Measurements from ENCODE around the gene GMFB. TPM values are rescaled to one million over a fixed set of nuclear protein-coding genes. Genes with fewer than 3 reads are reported as not detected.

GMFB gene
- total RNA-seq (2014; rRNA removed; shearing (Covaris generic)) (45.7 and 61.3 TPM in 2 replicates), total RNA-seq (2022) (81.7 and 82.2 TPM in 2 replicates), Bru-seq, nascent RNA (percentile 96 among the genes with signal in this experiment), BruChase-seq, experiment 1, labeled RNA remaining after a 6-hour chase (percentile 98 among the genes with signal in this experiment), BruChase-seq, experiment 2, labeled RNA remaining after a 2-hour chase (percentile 98 among the genes with signal in this experiment)
- long read RNA-seq, full-length matches to known transcripts = 114 of 150 reads
- long read RNA-seq, partial matches to known transcripts = 7 of 150 reads
- long read RNA-seq, other reads (novel, unspliced or antisense) = 29 of 150 reads

DNA sequence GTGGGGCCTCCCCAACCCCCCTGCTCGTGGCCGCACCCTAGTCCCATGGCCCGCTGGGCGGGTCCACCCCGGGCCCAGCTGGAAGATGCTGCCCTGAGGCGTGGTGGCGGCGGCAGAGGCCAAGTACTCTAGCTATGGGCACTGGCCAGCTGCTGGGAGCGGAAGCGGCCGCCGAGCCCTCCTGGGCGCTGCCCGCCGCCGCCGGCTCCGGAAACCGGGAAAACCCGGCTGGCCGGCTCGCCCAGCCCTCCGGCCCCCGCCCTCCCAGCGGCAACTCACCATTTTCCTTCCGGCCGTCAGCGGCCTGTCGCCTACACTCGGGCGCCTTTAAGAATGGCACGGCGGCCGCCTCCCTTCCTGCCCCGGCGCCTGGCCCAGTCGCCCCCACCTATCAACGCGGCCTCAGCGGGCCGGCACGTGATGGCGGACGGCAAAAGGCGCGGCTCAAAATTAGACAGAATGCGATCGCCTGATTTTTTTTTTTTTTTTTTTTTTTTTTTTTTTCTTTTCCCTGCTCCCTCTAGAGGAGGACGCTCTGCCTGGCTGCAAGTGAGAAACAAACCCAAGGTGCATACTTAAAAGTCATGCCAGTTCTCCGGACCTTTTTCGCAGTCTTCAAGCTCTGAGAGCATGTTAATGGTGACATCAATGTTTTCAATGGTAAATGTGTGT, at the start of gene GMFB:
TSS of gene GMFB (minus strand) at position 335 of the 672 bp plus-strand sequence. CDS start at position 282, 53 bp downstream.
- ChIA-PET POLR2A (interaction anchor here (0.6 to 9.3 kb wide), 7 partner anchors 8 to 1733 kb away, joined by 3 to 75 read pairs (median 4); partner anchors contain the start of gene CGRRF1), CTCF (ENCODE audit: unreplicated experiment) (interaction anchor here (1.0 to 1.7 kb wide), 2 partner anchors 21 to 47 kb away, joined by 3 read pairs; partner anchors contain the start of gene CGRRF1)
- Histone ChIP-seq H3K9me3 (ENCODE audit: low read length) (no peaks in the 10 kb centered on the region), H3K9me2 (ENCODE audit: insufficient read depth, low read length) (no peaks in the 10 kb centered on the region), H3K4me3 (ENCODE audit: low read depth, low read length, poor library complexity, severe bottlenecking) (peak within 1 kb of the TSS; percentile 87), H3K4me1 (ENCODE audit: insufficient read depth, low read length, poor library complexity, severe bottlenecking) (peaks cover 52% of the 10 kb centered on the region), H4K20me1 (ENCODE audit: insufficient read depth, low read length) (0 out of 2 replicates have a peak, but pooled peaks cover 4% of the 10 kb centered on the region), H3K4me2 (ENCODE audit: low read length) (peak within 1 kb of the TSS; percentile 90), H3K27ac (ENCODE audit: low read depth, low read length, poor library complexity, severe bottlenecking) (peak within 1 kb of the TSS; percentile 65), H2AFZ (ENCODE audit: low read length) (peak within 1 kb of the TSS; percentile 97), H3K79me2 (ENCODE audit: insufficient read depth, low read depth, low read length) (peaks cover 56% of the 10 kb centered on the region), H3K36me3 (ENCODE audit: insufficient read depth, low read length) (0 out of 2 replicates have a peak, but pooled peaks cover 5% of the 10 kb centered on the region)
- no TSS peak for BruUV-seq (replicated peaks)
- peak; percentile 93 for DNase-seq (ENCODE audit: low spot score)
- TF ChIP-seq EZH2phosphoT487 (IDR thresholded peaks at IDR 0.05; ENCODE audit: borderline replicate concordance, low read depth, low read length) = no peak
- TF ChIP-seq CTCF (conservative IDR thresholded peaks at IDR 0.05; ENCODE audit: low read length) = peak; percentile 62
- intact Hi-C loops (cut with micrococcal nuclease; ENCODE audit: unreplicated experiment) = loop anchor here (2.0 kb wide), 1 partner anchor 92 kb away; the partner anchor contains the start of gene CDKN3

DNA sequence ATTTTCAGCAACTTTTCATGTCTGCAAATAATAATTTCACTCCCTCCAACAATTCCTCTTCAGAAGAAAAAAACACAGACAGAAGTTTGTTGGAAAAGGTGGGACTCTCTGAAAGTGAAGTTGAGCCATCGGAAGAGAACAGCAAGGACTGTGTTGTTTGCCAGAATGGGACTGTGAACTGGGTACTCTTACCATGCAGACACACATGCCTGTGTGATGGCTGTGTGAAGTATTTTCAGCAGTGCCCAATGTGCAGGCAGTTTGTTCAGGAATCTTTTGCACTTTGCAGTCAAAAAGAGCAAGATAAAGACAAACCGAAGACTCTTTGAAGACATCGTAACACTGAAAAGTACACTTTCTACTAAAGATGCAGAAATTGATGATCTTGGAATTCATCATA, 49.3 kb upstream of the GMFB start:
- peaks cover 3% of the 10 kb centered on the region for H3K4me1 ChIP-seq (ENCODE audit: insufficient read depth, low read length, poor library complexity, severe bottlenecking)
- H2AFZ ChIP-seq (ENCODE audit: low read length) = no peak overlapping the region
- H3K36me3 ChIP-seq (ENCODE audit: insufficient read depth, low read length) = peaks cover 7% of the 10 kb centered on the region; the same call in 1 of the 2 replicates
- DNase-seq (ENCODE audit: low spot score) = no peak
- no peaks in the 10 kb centered on the region for H3K79me2 ChIP-seq (ENCODE audit: insufficient read depth, low read depth, low read length)
- H3K4me2 ChIP-seq (ENCODE audit: low read length) = no peak overlapping the region
- BruUV-seq (replicated peaks) = no TSS peak
- H3K9me2 ChIP-seq (ENCODE audit: insufficient read depth, low read length) = no peaks in the 10 kb centered on the region
- POLR2A ChIA-PET = no interaction called here
- H3K4me3 ChIP-seq (ENCODE audit: low read depth, low read length, poor library complexity, severe bottlenecking) = no peak overlapping the region
- TF ChIP-seq EZH2phosphoT487 (IDR thresholded peaks at IDR 0.05; ENCODE audit: borderline replicate concordance, low read depth, low read length) = no peak
- TF ChIP-seq CTCF (conservative IDR thresholded peaks at IDR 0.05; ENCODE audit: low read length) = no peak
- H4K20me1 ChIP-seq (ENCODE audit: insufficient read depth, low read length) = no peaks in the 10 kb centered on the region
- intact Hi-C loops (cut with micrococcal nuclease; ENCODE audit: unreplicated experiment) = no loop called here
- H3K27ac ChIP-seq (ENCODE audit: low read depth, low read length, poor library complexity, severe bottlenecking) = no peak overlapping the region
- H3K9me3 ChIP-seq (ENCODE audit: low read length) = no peaks in the 10 kb centered on the region
- CTCF ChIA-PET (ENCODE audit: unreplicated experiment) = no interaction called here

Measured in OCI-LY7 (cell line).